Stomach smooth muscle (tissue), 2 donors: ENCODE data around the gene MCRIP1.

ENCODE experiments used
- H3K27ac ChIP-seq: one replicate; pipeline ENCODE4 v1.7.0; 2013; ENCODE audit warnings: mild to moderate bottlenecking, low read length, inconsistent platforms
- H3K27me3 ChIP-seq, 2 donors: one replicate each; pipeline ENCODE4 v1.7.0; 2013; ENCODE audit warnings: low read length in 2 of 2; ENCODE audit not compliant: insufficient read depth in 2 of 2, control insufficient read depth in 1 of 2
- H3K36me3 ChIP-seq, 2 donors: one replicate each; pipeline ENCODE4 v1.7.0; 2013; ENCODE audit warnings: low read length in 2 of 2; ENCODE audit not compliant: control insufficient read depth in 2 of 2, insufficient read depth in 2 of 2
- H3K4me1 ChIP-seq: one replicate; pipeline ENCODE4 v1.7.0; 2013; ENCODE audit warnings: low read length; ENCODE audit not compliant: control insufficient read depth, insufficient read depth
- H3K4me3 ChIP-seq, 2 donors: one replicate each; pipeline ENCODE4 v1.7.0; 2013; ENCODE audit warnings: low read length in 2 of 2
- H3K9ac ChIP-seq, 2 donors: one replicate each; pipeline ENCODE4 v1.7.0; 2013; ENCODE audit warnings: low read length in 2 of 2, mild to moderate bottlenecking in 1 of 2
- H3K9me3 ChIP-seq, 2 donors: one replicate each; pipeline ENCODE4 v1.7.0; 2013; ENCODE audit warnings: low read length in 2 of 2; ENCODE audit not compliant: control insufficient read depth in 2 of 2
- donor health status: healthy.
- donor health status: Pancreatic carcinoma.

MCRIP1 gene

GRCh38 chr17:81867991-81868673 is 35.0 kb upstream of the MCRIP1 start:
- Histone ChIP-seq H3K9ac (no peak overlapping the region), H3K9me3 (no peaks in the 10 kb centered on the region), H3K27ac (peak overlapping the region; percentile 81), H3K4me3 (no peak overlapping the region), H3K36me3 (peaks cover 10 to 17% of the 10 kb centered on the region in 2 donors), H3K27me3 (no peaks in the 10 kb centered on the region), H3K4me1 (peaks cover 57% of the 10 kb centered on the region)

GRCh38 chr17:81867170-81867990 is 34.3 kb upstream of the MCRIP1 start:
- H3K4me1 ChIP-seq = peaks cover 56% of the 10 kb centered on the region
- H3K9ac ChIP-seq = no peak overlapping the region
- peak overlapping the region; percentile 81 for H3K27ac ChIP-seq
- H3K27me3 ChIP-seq = no peaks in the 10 kb centered on the region
- peaks cover 11 to 17% of the 10 kb centered on the region in 2 donors for H3K36me3 ChIP-seq
- no peaks in the 10 kb centered on the region for H3K9me3 ChIP-seq
- H3K4me3 ChIP-seq = no peak overlapping the region

- Histone ChIP-seq H3K4me1 (peaks cover 56% of the 10 kb centered on the region), H3K27me3 (no peaks in the 10 kb centered on the region), H3K9ac (no peak overlapping the region), H3K27ac (peak overlapping the region; percentile 81), H3K36me3 (peaks cover 11 to 17% of the 10 kb centered on the region in 2 donors), H3K4me3 (no peak overlapping the region), H3K9me3 (no peaks in the 10 kb centered on the region)
Observed at GRCh38 chr17:81866440-81867169, 33.5 kb upstream of the MCRIP1 start.

GRCh38 chr17:81865733-81866439 is 32.8 kb upstream of the MCRIP1 start:
- no peaks in the 10 kb centered on the region for H3K9me3 ChIP-seq
- no peak overlapping the region for H3K4me3 ChIP-seq
- no peak overlapping the region for H3K9ac ChIP-seq
- H3K4me1 ChIP-seq = peaks cover 55% of the 10 kb centered on the region
- peaks cover 11 to 17% of the 10 kb centered on the region in 2 donors for H3K36me3 ChIP-seq
- H3K27me3 ChIP-seq = no peaks in the 10 kb centered on the region
- peak overlapping the region; percentile 81 for H3K27ac ChIP-seq

- Histone ChIP-seq H3K27ac (no peak overlapping the region), H3K27me3 (no peaks in the 10 kb centered on the region), H3K36me3 (peaks cover 11 to 17% of the 10 kb centered on the region in 2 donors), H3K9ac (no peak overlapping the region), H3K4me1 (peaks cover 52% of the 10 kb centered on the region), H3K4me3 (no peak overlapping the region), H3K9me3 (no peaks in the 10 kb centered on the region)
Observed at GRCh38 chr17:81865358-81865732, 32.3 kb upstream of the MCRIP1 start.

- peaks cover 47% of the 10 kb centered on the region for H3K4me1 ChIP-seq
- H3K4me3 ChIP-seq = no peak overlapping the region
- H3K27ac ChIP-seq = no peak overlapping the region
- H3K27me3 ChIP-seq = no peaks in the 10 kb centered on the region
- no peak overlapping the region for H3K9ac ChIP-seq
- H3K36me3 ChIP-seq = peaks cover 11 to 17% of the 10 kb centered on the region in 2 donors
- H3K9me3 ChIP-seq = no peaks in the 10 kb centered on the region
Observed at GRCh38 chr17:81863833-81864768, 31.0 kb upstream of the MCRIP1 start.

- no peaks in the 10 kb centered on the region for H3K27me3 ChIP-seq
- no peak overlapping the region for H3K9ac ChIP-seq
- no peaks in the 10 kb centered on the region for H3K9me3 ChIP-seq
- H3K4me1 ChIP-seq = peaks cover 50% of the 10 kb centered on the region
- peaks cover 17 to 18% of the 10 kb centered on the region in 2 donors for H3K36me3 ChIP-seq
- no peak overlapping the region for H3K27ac ChIP-seq
- no peak overlapping the region for H3K4me3 ChIP-seq
Observed at GRCh38 chr17:81863123-81863675, 30.1 kb upstream of the MCRIP1 start.

GRCh38 chr17:81860756-81861568 is 27.9 kb upstream of the MCRIP1 start:
- Histone ChIP-seq H3K27ac (peak overlapping the region; percentile 82), H3K36me3 (peaks cover 14 to 25% of the 10 kb centered on the region in 2 donors), H3K4me1 (peaks cover 36% of the 10 kb centered on the region), H3K9ac (peak overlapping the region; percentile 77 to 88), H3K27me3 (no peaks in the 10 kb centered on the region), H3K9me3 (no peaks in the 10 kb centered on the region), H3K4me3 (peak overlapping the region; percentile 63 to 83)
